Measurements from ENCODE around the gene ZNF385D. TPM values are rescaled to one million over a fixed set of nuclear protein-coding genes. Genes with fewer than 3 reads are reported as not detected.

Gene ZNF385D
- 0.35 TPM in 1 of 2 replicates, not detected in the other for total RNA-seq

GRCh38 chr3:21750831-21751391, at the start of gene ZNF385D:
Gene ZNF385D (minus strand): TSS chr3:21751210. CDS start chr3:21750916, 294 bp downstream.

